GM12801 (cell line): ENCODE results near the gene HECTD1.

ENCODE experiments used
- TF ChIP-seq, protein P1 (sequence below): IDR thresholded peaks from one replicate; pipeline ENCODE4 v1.5.1; 2011; ENCODE audit warnings: control low read depth; ENCODE audit not compliant: insufficient read length; ENCODE audit errors: extremely low read depth

The HECTD1 gene

DNA sequence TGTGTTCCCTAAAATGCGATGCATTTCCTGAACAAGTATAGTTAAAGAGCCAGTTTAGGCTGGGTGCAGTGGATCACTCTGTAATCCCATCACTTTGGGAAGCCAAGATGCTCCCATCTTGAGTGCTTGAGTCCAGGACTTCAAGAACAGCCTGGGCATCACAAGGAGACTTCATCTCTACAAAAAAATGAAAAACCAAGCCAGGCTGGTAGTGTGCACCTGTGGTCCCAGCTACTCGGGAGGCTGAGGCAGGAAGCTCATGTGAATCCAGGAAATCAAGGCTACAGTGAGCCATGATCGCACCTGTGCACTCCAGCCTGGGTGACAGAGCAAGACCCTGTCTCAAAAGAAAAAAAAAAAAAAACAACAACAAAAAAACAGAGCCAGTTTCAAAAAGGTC is 26.3 kb downstream of the HECTD1 start:
- TF ChIP-seq, protein P1, sequence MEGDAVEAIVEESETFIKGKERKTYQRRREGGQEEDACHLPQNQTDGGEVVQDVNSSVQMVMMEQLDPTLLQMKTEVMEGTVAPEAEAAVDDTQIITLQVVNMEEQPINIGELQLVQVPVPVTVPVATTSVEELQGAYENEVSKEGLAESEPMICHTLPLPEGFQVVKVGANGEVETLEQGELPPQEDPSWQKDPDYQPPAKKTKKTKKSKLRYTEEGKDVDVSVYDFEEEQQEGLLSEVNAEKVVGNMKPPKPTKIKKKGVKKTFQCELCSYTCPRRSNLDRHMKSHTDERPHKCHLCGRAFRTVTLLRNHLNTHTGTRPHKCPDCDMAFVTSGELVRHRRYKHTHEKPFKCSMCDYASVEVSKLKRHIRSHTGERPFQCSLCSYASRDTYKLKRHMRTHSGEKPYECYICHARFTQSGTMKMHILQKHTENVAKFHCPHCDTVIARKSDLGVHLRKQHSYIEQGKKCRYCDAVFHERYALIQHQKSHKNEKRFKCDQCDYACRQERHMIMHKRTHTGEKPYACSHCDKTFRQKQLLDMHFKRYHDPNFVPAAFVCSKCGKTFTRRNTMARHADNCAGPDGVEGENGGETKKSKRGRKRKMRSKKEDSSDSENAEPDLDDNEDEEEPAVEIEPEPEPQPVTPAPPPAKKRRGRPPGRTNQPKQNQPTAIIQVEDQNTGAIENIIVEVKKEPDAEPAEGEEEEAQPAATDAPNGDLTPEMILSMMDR = no peak

DNA sequence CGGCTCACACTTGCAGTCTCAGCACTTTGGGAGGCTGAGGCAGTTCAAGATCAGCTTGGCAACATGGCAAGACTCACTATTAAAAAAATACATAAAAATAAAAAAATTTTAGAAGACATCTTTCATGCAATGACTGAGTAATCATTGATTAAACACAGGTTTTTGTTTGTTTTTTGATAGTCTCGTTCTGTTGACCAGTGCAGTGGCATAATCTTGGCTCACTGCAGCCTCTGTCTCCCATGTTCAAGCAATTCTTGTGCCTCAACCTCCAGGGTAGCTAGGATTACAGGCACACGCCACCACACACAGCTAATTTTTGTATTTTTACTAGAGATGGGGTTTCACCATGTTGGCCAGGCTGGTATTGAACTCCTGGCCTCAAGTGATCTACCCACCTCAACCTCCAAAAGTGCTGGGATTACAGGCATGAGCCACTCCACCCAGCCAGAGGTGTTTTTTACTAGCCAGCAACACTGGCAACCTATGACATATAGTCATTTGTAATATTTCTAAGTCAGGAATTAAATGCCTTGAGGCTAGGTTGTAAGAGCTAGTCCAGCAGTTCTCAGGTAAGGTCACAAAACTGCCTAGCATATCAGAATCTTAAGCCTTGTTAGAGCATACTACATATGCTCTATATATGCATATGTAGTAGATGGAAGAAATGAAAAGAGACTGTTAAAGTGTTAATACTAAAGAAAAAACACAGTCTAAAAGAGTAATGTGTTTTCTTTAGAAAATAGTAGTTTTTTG is 27.1 kb downstream of the HECTD1 start:
- TF ChIP-seq, protein P1 = no peak

DNA sequence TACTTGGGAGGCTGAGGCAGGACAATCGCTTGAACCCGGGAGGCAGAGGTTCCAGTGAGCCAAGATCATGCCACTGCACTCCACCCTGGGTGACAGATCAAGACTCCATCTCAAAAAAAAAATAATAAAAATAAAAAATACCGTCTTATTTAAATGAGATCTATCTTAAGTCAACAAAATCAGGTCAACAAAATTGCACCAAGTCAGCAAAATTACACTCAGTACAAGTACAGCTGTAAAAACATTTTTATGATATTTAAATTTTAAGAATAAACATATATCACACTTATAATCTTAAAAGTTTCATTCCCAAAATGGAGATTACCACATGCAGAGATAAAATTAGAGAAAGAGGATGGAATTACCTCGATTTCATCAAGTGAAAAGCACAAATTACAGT is 33.2 kb downstream of the HECTD1 start:
- TF ChIP-seq, protein P1 = no peak

DNA sequence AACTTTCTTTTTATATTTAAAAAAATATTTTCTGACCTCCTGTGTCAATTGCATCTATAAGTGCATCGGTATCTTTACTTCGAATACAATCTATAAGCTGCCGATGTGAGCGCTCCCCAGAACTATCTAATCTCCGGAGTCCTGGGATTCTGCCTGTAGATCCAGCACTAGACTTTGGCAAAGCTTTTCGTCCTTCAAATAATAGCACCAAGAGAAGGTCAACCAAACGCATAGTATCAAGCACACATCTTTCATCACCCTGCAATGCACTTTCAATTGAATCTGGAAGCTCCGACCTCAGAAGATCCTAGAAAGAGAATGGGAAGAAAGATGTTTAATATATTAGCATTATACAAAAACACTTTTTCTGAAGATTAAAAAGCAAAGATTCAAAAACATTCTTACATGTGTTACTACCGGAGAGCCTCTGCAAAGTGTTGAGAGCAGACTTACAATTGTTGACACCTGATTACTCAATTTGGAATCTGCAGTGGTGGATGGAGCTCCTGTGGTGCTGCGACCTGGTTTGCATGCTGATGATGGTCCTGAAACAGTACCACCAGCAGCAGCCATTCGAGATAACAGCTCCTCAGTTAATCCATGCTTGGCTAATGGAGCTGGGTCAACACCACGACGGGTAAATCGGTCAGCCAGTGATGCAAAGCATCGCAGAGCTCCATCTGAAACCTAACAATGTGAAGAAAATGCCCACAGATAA is 34.3 kb downstream of the HECTD1 start:
- TF ChIP-seq, protein P1 = no peak

DNA sequence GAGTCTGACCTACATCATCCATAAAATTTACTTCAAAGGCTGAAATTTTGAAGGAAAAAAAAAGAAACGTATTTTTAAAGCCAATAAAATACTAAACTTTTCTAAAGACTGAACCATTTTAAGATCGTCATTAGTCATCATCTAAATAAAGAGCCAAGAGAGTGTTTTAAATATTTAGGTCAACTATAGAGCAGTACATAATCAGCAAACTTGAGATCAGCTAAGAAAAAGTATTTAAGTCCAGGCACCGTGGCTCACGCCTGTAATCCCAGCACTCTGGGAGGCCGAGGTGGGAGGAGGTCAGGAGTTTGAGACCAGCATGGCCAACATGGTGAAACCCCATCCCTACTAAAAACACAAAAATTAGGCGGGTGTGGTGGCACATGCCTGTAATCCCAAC is 35.5 kb downstream of the HECTD1 start:
- TF ChIP-seq, protein P1 = no peak

DNA sequence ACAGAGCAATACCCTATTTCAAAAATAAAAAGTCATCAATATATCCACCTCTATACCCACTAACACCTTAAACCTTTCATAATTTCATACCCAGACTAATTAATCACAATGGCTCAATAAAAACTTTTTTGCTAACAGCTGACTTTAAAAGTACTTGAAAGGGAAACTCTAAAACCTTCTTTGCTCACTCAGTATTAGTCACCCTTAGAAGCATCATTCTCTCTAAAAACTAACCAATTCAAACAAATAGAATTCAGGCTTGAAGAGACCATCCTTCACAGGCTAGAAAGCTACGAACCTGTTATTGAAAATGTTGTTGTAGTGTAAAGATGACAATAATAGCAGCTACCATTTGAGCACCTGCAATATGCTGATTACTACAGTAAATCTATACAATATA is 37.2 kb downstream of the HECTD1 start:
- TF ChIP-seq, protein P1 = no peak

DNA sequence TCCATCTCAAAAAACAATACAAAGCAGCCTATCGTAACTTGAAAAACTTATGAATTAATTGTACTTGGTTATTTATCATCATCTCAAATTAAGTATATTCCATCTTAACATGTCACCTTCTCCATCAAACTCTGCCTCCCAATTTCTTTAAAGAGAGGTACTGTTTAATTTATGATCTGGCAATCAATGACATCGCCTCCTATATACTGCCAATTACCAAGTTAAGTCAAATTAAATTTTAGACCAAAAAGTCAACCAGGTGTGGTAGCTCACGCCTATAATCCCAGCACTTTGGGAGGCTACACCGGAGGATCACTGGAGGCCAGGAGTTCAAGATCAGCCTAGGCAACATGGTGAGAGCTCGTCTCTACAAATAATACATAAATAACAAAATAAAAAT is 37.7 kb downstream of the HECTD1 start:
- TF ChIP-seq, protein P1 = no peak
